OCI-LY7 (cell line): ENCODE data around the gene CTNNAL1. TPM values are rescaled to one million over a fixed set of nuclear protein-coding genes. Genes with fewer than 3 reads are reported as not detected.

Experiments used
- BruUV-seq: library from RNA; stranded (reverse); fragments of 400-500 nt; replicated peaks from 2 replicates; lab custom pipeline; 2021; lab: Mats Ljungman, UMichigan
- CTCF ChIA-PET: fragments of 300-600 bp; sonication (Branson Sonifier 250); formaldehyde crosslinking; loops from one replicate; lab custom pipeline; 2022; ENCODE audit warnings: antibody characterized with exemption; ENCODE audit not compliant: unreplicated experiment; lab: Charles Lee
- POLR2A ChIA-PET: fragments of 300-600 bp; sonication (Branson Sonifier 250); formaldehyde crosslinking; loops from one replicate; lab custom pipeline; 2022; ENCODE audit warnings: antibody characterized with exemption; lab: Charles Lee
- DNase-seq: peaks from one replicate; pipeline ENCODE4 v3.0.0-alpha.2; 2015; ENCODE audit warnings: low spot score
- H2AFZ ChIP-seq: fragments of 200-600 bp; sonication (generic), shearing (Covaris generic); 2 replicates; pipeline ENCODE4 v1.6.1; 2014; ENCODE audit warnings: mild to moderate bottlenecking, antibody characterized with exemption, low read length, moderate library complexity
- H3K27ac ChIP-seq: fragments of 200-600 bp; sonication (generic); 2 replicates; pipeline ENCODE4 v1.5.1; 2014; ENCODE audit warnings: mixed run types, low read depth, mild to moderate bottlenecking, moderate library complexity, low read length, inconsistent platforms; ENCODE audit not compliant: poor library complexity, severe bottlenecking
- H3K36me3 ChIP-seq: fragments of 200-600 bp; sonication (generic); 2 replicates; pipeline ENCODE4 v1.6.1; 2014; ENCODE audit warnings: mild to moderate bottlenecking, antibody characterized with exemption, low read length, moderate library complexity, mixed read lengths; ENCODE audit not compliant: insufficient read depth
- H3K4me1 ChIP-seq: fragments of 200-600 bp; sonication (generic); 2 replicates; pipeline ENCODE4 v1.5.1; 2014; ENCODE audit warnings: mild to moderate bottlenecking, low read length; ENCODE audit not compliant: insufficient read depth, poor library complexity, severe bottlenecking
- H3K4me2 ChIP-seq: fragments of 200-600 bp; sonication (generic); 2 replicates; pipeline ENCODE4 v1.6.1; 2014; ENCODE audit warnings: mild to moderate bottlenecking, low read length
- H3K4me3 ChIP-seq: fragments of 200-600 bp; sonication (generic); 2 replicates; pipeline ENCODE4 v1.5.1; 2014; ENCODE audit warnings: mild to moderate bottlenecking, low read depth, low read length; ENCODE audit not compliant: poor library complexity, severe bottlenecking
- H3K79me2 ChIP-seq: fragments of 200-600 bp; sonication (generic); 2 replicates; pipeline ENCODE4 v1.6.1; 2016; ENCODE audit warnings: low read depth, mild to moderate bottlenecking, low read length, moderate library complexity, mixed read lengths; ENCODE audit not compliant: insufficient read depth
- H3K9me2 ChIP-seq: fragments of 200-600 bp; sonication (generic); 2 replicates; pipeline ENCODE4 v1.6.1; 2016; ENCODE audit warnings: mild to moderate bottlenecking, low read length, mixed read lengths; ENCODE audit not compliant: insufficient read depth
- H3K9me3 ChIP-seq: fragments of 200-600 bp; sonication (generic); 2 replicates; pipeline ENCODE4 v1.6.1; 2014; ENCODE audit warnings: mild to moderate bottlenecking, mixed run types, low read length, mixed read lengths
- H4K20me1 ChIP-seq: fragments of 200-600 bp; sonication (generic); 2 replicates; pipeline ENCODE4 v1.6.1; 2014; ENCODE audit warnings: mild to moderate bottlenecking, antibody characterized with exemption, low read length, moderate library complexity, mixed read lengths; ENCODE audit not compliant: insufficient read depth
- CTCF ChIP-seq: fragments of 200-600 bp; sonication (generic); conservative IDR thresholded peaks from 2 replicates; pipeline ENCODE4 v1.5.1; 2014; ENCODE audit warnings: mild to moderate bottlenecking, antibody characterized with exemption, low read length, moderate library complexity, mixed read lengths
- EZH2phosphoT487 ChIP-seq: fragments of 200-600 bp; sonication (generic); IDR thresholded peaks from 2 replicates; pipeline ENCODE4 v1.6.1; 2018; ENCODE audit warnings: low read depth, borderline replicate concordance, mild to moderate bottlenecking, mixed run types, antibody characterized with exemption, low read length, moderate library complexity, mixed read lengths
- intact Hi-C: fragments of 100-400 bp; cut with micrococcal nuclease; formaldehyde crosslinking; loops from one replicate; pipeline ENCODE4 v1.10.0; 2022; ENCODE audit not compliant: unreplicated experiment
- total RNA-seq, 2 experiments: library from RNA; depleted of rRNA in 1 of 2; stranded (reverse); fragments of >200 nt in 1 of 2; shearing (Covaris generic) in 1 of 2; gene quantifications; 2 replicates each; pipeline ENCODE4 v1.2.3, GENCODE V29; 2014 to 2022

CTNNAL1 gene
- total RNA-seq, 2 experiments from 2014 or later = 32.0 to 35.3 TPM

GRCh38 chr9:108937561-108938305 is 75.6 kb downstream of the CTNNAL1 start:
- H2AFZ ChIP-seq = no peak overlapping the region
- peaks cover 15% of the 10 kb centered on the region for H3K79me2 ChIP-seq
- H3K9me3 ChIP-seq = no peaks in the 10 kb centered on the region
- no peaks in the 10 kb centered on the region for H4K20me1 ChIP-seq
- DNase-seq = no peak
- CTCF ChIA-PET = no interaction called here
- no peak for TF ChIP-seq EZH2phosphoT487
- no peak for TF ChIP-seq CTCF
- H3K4me3 ChIP-seq = no peak overlapping the region
- peaks cover 8% of the 10 kb centered on the region for H3K4me1 ChIP-seq
- no TSS peak for BruUV-seq
- POLR2A ChIA-PET = no interaction called here
- H3K27ac ChIP-seq = no peak overlapping the region
- no peaks in the 10 kb centered on the region for H3K9me2 ChIP-seq
- no peak overlapping the region for H3K4me2 ChIP-seq
- H3K36me3 ChIP-seq = peaks cover 37% of the 10 kb centered on the region
- intact Hi-C loops = no loop called here

DNA sequence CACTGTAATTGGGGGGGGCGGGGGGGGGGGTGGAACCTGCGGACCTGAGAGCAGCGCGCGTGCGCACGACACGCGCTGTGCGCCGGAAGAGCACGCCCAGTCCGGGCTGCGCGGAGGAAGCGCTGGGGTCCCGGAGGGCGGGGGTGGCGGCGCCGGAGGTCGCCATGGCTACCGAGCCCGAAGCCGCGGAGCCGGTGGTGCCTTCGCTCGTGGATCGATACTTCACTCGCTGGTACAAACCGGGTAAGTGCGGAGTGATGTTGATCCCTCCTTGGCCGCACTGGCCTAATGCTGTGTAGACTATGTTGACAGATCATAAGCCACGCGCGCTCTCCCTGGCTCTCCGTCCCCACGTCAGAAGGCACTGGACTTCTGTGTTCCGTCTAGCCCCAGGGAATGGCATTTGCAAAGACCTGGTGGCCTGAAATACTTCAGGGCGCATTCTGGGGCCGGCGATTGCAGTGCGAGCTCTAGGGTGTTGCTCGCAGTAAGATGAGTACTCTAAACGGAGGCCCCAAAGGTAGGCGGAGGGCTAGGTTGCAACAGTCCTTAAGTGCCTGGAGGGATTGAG is 78.9 kb downstream of the CTNNAL1 start, which contains the start of gene ABITRAM:
Gene ABITRAM (plus strand): TSS at position 78 of the 571 bp plus-strand sequence. CDS start 87 bp downstream, at position 165.
- intact Hi-C loops = loop anchor here (5.0 kb wide), 1 partner anchor 183 kb away; the partner anchor contains the start of gene TMEM245

More for the DNA sequence above, 78.9 kb downstream of the CTNNAL1 start, which contains the start of gene ABITRAM:
- TF ChIP-seq CTCF (no peak), EZH2phosphoT487 (no peak)
- Histone ChIP-seq H3K4me2 (peak within 1 kb of the TSS; percentile 96), H3K4me3 (peak within 1 kb of the TSS; percentile 98), H2AFZ (peak within 1 kb of the TSS; percentile 98), H3K9me3 (no peaks in the 10 kb centered on the region), H3K27ac (peak within 1 kb of the TSS; percentile 70), H3K9me2 (no peaks in the 10 kb centered on the region), H3K79me2 (peaks cover 32% of the 10 kb centered on the region), H4K20me1 (peaks cover 8% of the 10 kb centered on the region; the same call in 1 of the 2 replicates), H3K4me1 (peaks cover 22% of the 10 kb centered on the region), H3K36me3 (peaks cover 25% of the 10 kb centered on the region)
- BruUV-seq = TSS peak; percentile 52
- CTCF ChIA-PET = no interaction called here
- DNase-seq = peak; percentile 92
- POLR2A ChIA-PET = no interaction called here
